HepG2 (cell line): ENCODE results near the gene HSPB7. TPM values are rescaled to one million over a fixed set of nuclear protein-coding genes. Genes with fewer than 3 reads are reported as not detected.
A peak's percentile ranks its signal among the peaks of the same experiment; 100 is the strongest.

Experiments used
- HOXA9 ChIP-seq: sonication (generic); formaldehyde crosslinking; IDR thresholded peaks from 2 replicates; pipeline ENCODE4 v1.8.1; 2022; ENCODE audit warnings: missing genetic modification reagents, mild to moderate bottlenecking, moderate library complexity, borderline replicate concordance
- MIER2 ChIP-seq: IDR thresholded peaks from 2 replicates; pipeline ENCODE4 v1.6.1; 2016; ENCODE audit warnings: missing biosample characterization, missing genetic modification reagents
- PATZ1 ChIP-seq: sonication (generic); formaldehyde crosslinking; IDR thresholded peaks from 2 replicates; pipeline ENCODE4 v1.4.0; 2020; ENCODE audit warnings: missing genetic modification reagents
- PHF8 ChIP-seq: sonication (generic); formaldehyde crosslinking; IDR thresholded peaks from 2 replicates; pipeline ENCODE4 v1.5.0; 2020; ENCODE audit warnings: missing genetic modification reagents
- RXRB ChIP-seq: IDR thresholded peaks from 2 replicates; pipeline ENCODE4 v1.6.1; 2016; ENCODE audit warnings: borderline replicate concordance, missing genetic modification reagents, missing compliant biosample characterization
- SKI ChIP-seq: fragments of 450-650 bp; IDR thresholded peaks from one replicate; pipeline ENCODE4 v1.6.1; 2018; ENCODE audit warnings: mild to moderate bottlenecking; ENCODE audit not compliant: partially characterized antibody
- SMARCC2 ChIP-seq: fragments of 450-650 bp; IDR thresholded peaks from 2 replicates; pipeline ENCODE4 v1.6.1; 2017; ENCODE audit warnings: antibody characterized with exemption, mild to moderate bottlenecking
- SRSF9 ChIP-seq: fragments of 200-400 bp; formaldehyde crosslinking; IDR thresholded peaks from 2 replicates; pipeline ENCODE4 v1.6.1; 2018; ENCODE audit warnings: borderline replicate concordance, mild to moderate bottlenecking, low read depth, low read length; ENCODE audit not compliant: insufficient read depth, poor library complexity, severe bottlenecking
- TFDP1 ChIP-seq: IDR thresholded peaks from 2 replicates; pipeline ENCODE4 v1.6.1; 2016; ENCODE audit warnings: missing compliant biosample characterization, missing genetic modification reagents, borderline replicate concordance
- ZBTB38 ChIP-seq: sonication (generic); formaldehyde crosslinking; IDR thresholded peaks from 2 replicates; pipeline ENCODE4 v1.5.1; 2020; ENCODE audit warnings: mild to moderate bottlenecking, missing genetic modification reagents
- ZBTB39 ChIP-seq: sonication (generic); formaldehyde crosslinking; IDR thresholded peaks from 2 replicates; pipeline ENCODE4 v1.5.0; 2020; ENCODE audit warnings: missing genetic modification reagents
- ZFP36 ChIP-seq: fragments of 150-350 bp; IDR thresholded peaks from 2 replicates; pipeline ENCODE4 v1.6.1; 2018; ENCODE audit warnings: borderline replicate concordance, low read length, low read depth; ENCODE audit not compliant: partially characterized antibody
- ZMAT3 ChIP-seq: sonication (generic); formaldehyde crosslinking; conservative IDR thresholded peaks from 2 replicates; pipeline ENCODE4 v1.7.0; 2021; ENCODE audit warnings: missing genetic modification reagents
- ZNF468 ChIP-seq: sonication (generic); formaldehyde crosslinking; IDR thresholded peaks from 2 replicates; pipeline ENCODE4 v1.8.0; 2022; ENCODE audit warnings: mild to moderate bottlenecking, moderate library complexity, missing genetic modification reagents
- ZNF550 ChIP-seq: sonication (generic); formaldehyde crosslinking; IDR thresholded peaks from 2 replicates; pipeline ENCODE4 v1.4.0; 2020; ENCODE audit warnings: mild to moderate bottlenecking, missing genetic modification reagents, borderline replicate concordance
- ZNF598 ChIP-seq: sonication (generic); formaldehyde crosslinking; IDR thresholded peaks from 2 replicates; pipeline ENCODE4 v1.5.1; 2020; ENCODE audit warnings: mild to moderate bottlenecking, missing genetic modification reagents, borderline replicate concordance
- ZNF660 ChIP-seq: sonication (generic); formaldehyde crosslinking; IDR thresholded peaks from 2 replicates; pipeline ENCODE4 v1.5.1; 2020; ENCODE audit warnings: mild to moderate bottlenecking, low read depth, missing genetic modification reagents, borderline replicate concordance
- polyA plus RNA-seq, 8 experiments: library from polyadenylated mRNA; depleted of rRNA in 3 of 8; stranded (reverse) in 7 of 8; unstranded in 1 of 8; fragments of >200 nt; fragmentation: Illumina TruSeq in 4 of 8; extraction: Trizol in 4 of 8; gene quantifications; 2 replicates each; pipeline versions ENCODE4 v1.2.1 to v1.2.3, GENCODE V29; 2011 to 2016; ENCODE audit warnings: low read depth in 4 of 8, missing spikeins in 1 of 8, mixed read lengths in 1 of 8; ENCODE audit not compliant: insufficient read depth in 1 of 8
- total RNA-seq, 5 experiments: library from RNA; depleted of rRNA; stranded (reverse); fragments of >200 nt; fragmentation: Illumina TruSeq; extraction: Trizol; gene quantifications; 2 replicates each; pipeline ENCODE4 v1.2.3, GENCODE V29; 2016; ENCODE audit warnings: low read depth in 1 of 5
- TF ChIP-seq, protein P1 (sequence below): IDR thresholded peaks from 2 replicates; pipeline ENCODE4 v1.6.1; 2016; ENCODE audit warnings: missing biosample characterization, missing genetic modification reagents, low read depth
- TF ChIP-seq, protein P2 (sequence below): sonication (generic); formaldehyde crosslinking; IDR thresholded peaks from 2 replicates; pipeline ENCODE4 v1.8.0; 2023; ENCODE audit warnings: mild to moderate bottlenecking, missing genetic modification reagents

The HSPB7 gene
- total and polyA plus RNA-seq, 2 of the 13 experiments (the other 11 are each of a cell fraction or from before 2014, with no cell fraction given) = 0.20 TPM; not detected in 1

- TF ChIP-seq TFDP1 (CRISPR knock-in tag) (no peak), SMARCC2 (no peak), SRSF9 (no peak), HOXA9 (CRISPR knock-in tag) (no peak), PATZ1 (CRISPR knock-in tag) (no peak), ZNF660 (CRISPR knock-in tag) (no peak), RXRB (peak; percentile 43; the same call in 1 of the 2 replicates), PHF8 (peak; percentile 17; the same call in 1 of the 2 replicates), ZBTB38 (CRISPR knock-in tag) (no peak), ZNF468 (CRISPR knock-in tag) (0 out of 2 replicates have a peak, but pooled peaks have one; percentile 42), ZNF550 (CRISPR knock-in tag) (no peak), ZFP36 (peak; percentile 22), ZMAT3 (0 out of 2 replicates have a peak, but pooled peaks have one; percentile 35), MIER2 (CRISPR knock-in tag) (no peak), ZBTB39 (CRISPR knock-in tag) (no peak), ZNF598 (CRISPR knock-in tag) (no peak), SKI (peak; percentile 38)
- TF ChIP-seq, protein P1, sequence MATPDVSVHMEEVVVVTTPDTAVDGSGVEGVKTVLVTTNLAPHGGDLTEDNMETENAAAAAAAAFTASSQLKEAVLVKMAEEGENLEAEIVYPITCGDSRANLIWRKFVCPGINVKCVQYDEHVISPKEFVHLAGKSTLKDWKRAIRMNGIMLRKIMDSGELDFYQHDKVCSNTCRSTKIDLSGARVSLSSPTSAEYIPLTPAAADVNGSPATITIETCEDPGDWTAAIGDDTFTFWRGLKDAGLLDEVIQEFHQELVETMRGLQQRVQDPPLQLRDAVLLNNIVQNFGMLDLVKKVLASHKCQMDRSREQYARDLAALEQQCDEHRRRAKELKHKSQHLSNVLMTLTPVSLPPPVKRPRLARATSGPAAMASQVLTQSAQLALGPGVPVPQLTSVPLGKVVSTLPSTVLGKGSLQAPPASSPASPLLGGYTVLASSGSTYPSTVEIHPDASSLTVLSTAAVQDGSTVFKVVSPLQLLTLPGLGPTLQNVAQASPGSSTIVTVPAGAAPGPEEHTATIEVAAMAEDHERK (CRISPR knock-in tag) = no peak
- TF ChIP-seq, protein P2, sequence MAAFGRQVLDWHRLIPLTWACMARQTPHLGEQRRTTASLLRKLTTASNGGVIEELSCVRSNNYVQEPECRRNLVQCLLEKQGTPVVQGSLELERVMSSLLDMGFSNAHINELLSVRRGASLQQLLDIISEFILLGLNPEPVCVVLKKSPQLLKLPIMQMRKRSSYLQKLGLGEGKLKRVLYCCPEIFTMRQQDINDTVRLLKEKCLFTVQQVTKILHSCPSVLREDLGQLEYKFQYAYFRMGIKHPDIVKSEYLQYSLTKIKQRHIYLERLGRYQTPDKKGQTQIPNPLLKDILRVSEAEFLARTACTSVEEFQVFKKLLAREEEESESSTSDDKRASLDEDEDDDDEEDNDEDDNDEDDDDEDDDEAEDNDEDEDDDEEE (CRISPR knock-in tag) = no peak
Measured at GRCh38 chr1:16012590-16013219, 5.1 kb downstream of the HSPB7 start (continued).
